WTC11 (cell line): ENCODE results near the gene IFFO2. TPM values are rescaled to one million over a fixed set of nuclear protein-coding genes. Genes with fewer than 3 reads are reported as not detected.
A peak's percentile ranks its signal among the peaks of the same experiment; 100 is the strongest.

Experiments used
- ATAC-seq: fragments of 200-7000 bp; cut with Tn5 transposase; 2 replicates; pipeline ENCODE4 v1.10.0; 2021; ENCODE audit warnings: mild to moderate bottlenecking, moderate library complexity
- CTCF ChIA-PET: fragments of 300-600 bp; sonication (Branson Sonifier 250); formaldehyde crosslinking; loops from one replicate; lab custom pipeline; 2021; ENCODE audit warnings: antibody characterized with exemption; lab: Charles Lee
- POLR2A ChIA-PET: fragments of 350-600 bp; sonication (Branson Sonifier 250); formaldehyde crosslinking; loops from one replicate; lab custom pipeline; 2021; ENCODE audit warnings: antibody characterized with exemption; lab: Charles Lee
- DNase-seq: peaks from one replicate; pipeline ENCODE4 v3.0.0; 2021; ENCODE audit warnings: low spot score
- H3K27ac Mint-ChIP-seq: 2 replicates; pipeline ENCODE4 v1.8.0; 2021; ENCODE audit warnings: mixed read lengths
- H3K27me3 Mint-ChIP-seq: 2 replicates; pipeline ENCODE4 v1.8.0; 2021; ENCODE audit warnings: low read depth, mild to moderate bottlenecking, moderate library complexity, mixed read lengths
- H3K36me3 Mint-ChIP-seq: 2 replicates; pipeline ENCODE4 v1.8.0; 2021; ENCODE audit warnings: mixed read lengths
- H3K4me1 Mint-ChIP-seq: 2 replicates; pipeline ENCODE4 v1.8.0; 2022; ENCODE audit warnings: mixed read lengths
- H3K4me3 Mint-ChIP-seq: 2 replicates; pipeline ENCODE4 v1.8.0; 2021; ENCODE audit warnings: mild to moderate bottlenecking, moderate library complexity, mixed read lengths
- H3K9me3 Mint-ChIP-seq: 2 replicates; pipeline ENCODE4 v1.8.0; 2021; ENCODE audit warnings: mixed read lengths
- CBFB ChIP-seq: sonication (generic); formaldehyde crosslinking; IDR thresholded peaks from 2 replicates; pipeline ENCODE4 v1.8.1; 2022; ENCODE audit warnings: mild to moderate bottlenecking, low read depth, missing genetic modification reagents
- CREM ChIP-seq: sonication (generic); formaldehyde crosslinking; IDR thresholded peaks from 2 replicates; pipeline ENCODE4 v1.8.1; 2022; ENCODE audit warnings: mild to moderate bottlenecking, missing genetic modification reagents, moderate library complexity
- KAT7 ChIP-seq: sonication (generic); formaldehyde crosslinking; IDR thresholded peaks from 2 replicates; pipeline ENCODE4 v1.8.1; 2023; ENCODE audit warnings: missing genetic modification reagents, mild to moderate bottlenecking, borderline replicate concordance
- SP1 ChIP-seq: sonication (generic); formaldehyde crosslinking; conservative IDR thresholded peaks from 2 replicates; pipeline ENCODE4 v1.8.1; 2022; ENCODE audit warnings: missing genetic modification reagents
- total RNA-seq: library from RNA; stranded (reverse); gene quantifications from 3 replicates; pipeline ENCODE4 v1.2.3, GENCODE V29; 2021
- TF ChIP-seq, protein P1 (sequence below): sonication (generic); formaldehyde crosslinking; IDR thresholded peaks from 2 replicates; pipeline ENCODE4 v1.8.1; 2023; ENCODE audit warnings: mild to moderate bottlenecking, missing genetic modification reagents
- TF ChIP-seq, protein P2 (sequence below): fragments of 250-450 bp; sonication (Bioruptor Pico); IDR thresholded peaks from 2 replicates; pipeline ENCODE4 v1.9.0; 2021; ENCODE audit warnings: mild to moderate bottlenecking, borderline replicate concordance
- TF ChIP-seq, protein P3 (sequence below): sonication (generic); formaldehyde crosslinking; IDR thresholded peaks from 2 replicates; pipeline ENCODE4 v1.8.1; 2023; ENCODE audit warnings: mild to moderate bottlenecking, missing genetic modification reagents, borderline replicate concordance
- TF ChIP-seq, protein P4 (sequence below): sonication (generic); formaldehyde crosslinking; IDR thresholded peaks from 2 replicates; pipeline ENCODE4 v1.8.0; 2022; ENCODE audit warnings: missing genetic modification reagents

The IFFO2 gene
- total RNA-seq, 1 experiment from 2014 or later, result 8.1 TPM

DNA sequence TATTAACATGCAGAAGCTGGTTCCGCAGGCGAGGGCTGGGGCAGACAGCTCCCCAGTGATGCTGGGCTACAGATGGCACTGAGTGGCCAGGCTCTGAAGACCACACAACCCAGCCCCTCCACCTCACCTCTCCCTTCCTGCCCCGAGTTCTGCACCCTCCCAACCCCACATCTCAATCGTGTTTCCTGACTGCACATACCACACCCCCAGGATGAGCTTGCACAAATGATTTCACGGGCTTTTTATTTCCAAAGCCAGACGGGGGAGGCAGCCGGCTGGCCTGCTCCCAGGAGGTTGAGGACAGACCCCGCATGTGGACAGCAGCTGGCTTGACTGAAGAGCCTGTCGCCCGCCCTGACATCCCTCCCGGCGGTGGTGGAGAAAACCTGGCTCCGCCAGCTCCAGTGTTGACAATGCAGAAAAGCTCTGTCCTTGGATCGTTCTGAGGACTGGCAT is 32.7 kb downstream of the IFFO2 start (continued):
- TF ChIP-seq, protein P1, sequence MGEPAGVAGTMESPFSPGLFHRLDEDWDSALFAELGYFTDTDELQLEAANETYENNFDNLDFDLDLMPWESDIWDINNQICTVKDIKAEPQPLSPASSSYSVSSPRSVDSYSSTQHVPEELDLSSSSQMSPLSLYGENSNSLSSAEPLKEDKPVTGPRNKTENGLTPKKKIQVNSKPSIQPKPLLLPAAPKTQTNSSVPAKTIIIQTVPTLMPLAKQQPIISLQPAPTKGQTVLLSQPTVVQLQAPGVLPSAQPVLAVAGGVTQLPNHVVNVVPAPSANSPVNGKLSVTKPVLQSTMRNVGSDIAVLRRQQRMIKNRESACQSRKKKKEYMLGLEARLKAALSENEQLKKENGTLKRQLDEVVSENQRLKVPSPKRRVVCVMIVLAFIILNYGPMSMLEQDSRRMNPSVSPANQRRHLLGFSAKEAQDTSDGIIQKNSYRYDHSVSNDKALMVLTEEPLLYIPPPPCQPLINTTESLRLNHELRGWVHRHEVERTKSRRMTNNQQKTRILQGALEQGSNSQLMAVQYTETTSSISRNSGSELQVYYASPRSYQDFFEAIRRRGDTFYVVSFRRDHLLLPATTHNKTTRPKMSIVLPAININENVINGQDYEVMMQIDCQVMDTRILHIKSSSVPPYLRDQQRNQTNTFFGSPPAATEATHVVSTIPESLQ (CRISPR knock-in tag), result no peak
- TF ChIP-seq, protein P2, sequence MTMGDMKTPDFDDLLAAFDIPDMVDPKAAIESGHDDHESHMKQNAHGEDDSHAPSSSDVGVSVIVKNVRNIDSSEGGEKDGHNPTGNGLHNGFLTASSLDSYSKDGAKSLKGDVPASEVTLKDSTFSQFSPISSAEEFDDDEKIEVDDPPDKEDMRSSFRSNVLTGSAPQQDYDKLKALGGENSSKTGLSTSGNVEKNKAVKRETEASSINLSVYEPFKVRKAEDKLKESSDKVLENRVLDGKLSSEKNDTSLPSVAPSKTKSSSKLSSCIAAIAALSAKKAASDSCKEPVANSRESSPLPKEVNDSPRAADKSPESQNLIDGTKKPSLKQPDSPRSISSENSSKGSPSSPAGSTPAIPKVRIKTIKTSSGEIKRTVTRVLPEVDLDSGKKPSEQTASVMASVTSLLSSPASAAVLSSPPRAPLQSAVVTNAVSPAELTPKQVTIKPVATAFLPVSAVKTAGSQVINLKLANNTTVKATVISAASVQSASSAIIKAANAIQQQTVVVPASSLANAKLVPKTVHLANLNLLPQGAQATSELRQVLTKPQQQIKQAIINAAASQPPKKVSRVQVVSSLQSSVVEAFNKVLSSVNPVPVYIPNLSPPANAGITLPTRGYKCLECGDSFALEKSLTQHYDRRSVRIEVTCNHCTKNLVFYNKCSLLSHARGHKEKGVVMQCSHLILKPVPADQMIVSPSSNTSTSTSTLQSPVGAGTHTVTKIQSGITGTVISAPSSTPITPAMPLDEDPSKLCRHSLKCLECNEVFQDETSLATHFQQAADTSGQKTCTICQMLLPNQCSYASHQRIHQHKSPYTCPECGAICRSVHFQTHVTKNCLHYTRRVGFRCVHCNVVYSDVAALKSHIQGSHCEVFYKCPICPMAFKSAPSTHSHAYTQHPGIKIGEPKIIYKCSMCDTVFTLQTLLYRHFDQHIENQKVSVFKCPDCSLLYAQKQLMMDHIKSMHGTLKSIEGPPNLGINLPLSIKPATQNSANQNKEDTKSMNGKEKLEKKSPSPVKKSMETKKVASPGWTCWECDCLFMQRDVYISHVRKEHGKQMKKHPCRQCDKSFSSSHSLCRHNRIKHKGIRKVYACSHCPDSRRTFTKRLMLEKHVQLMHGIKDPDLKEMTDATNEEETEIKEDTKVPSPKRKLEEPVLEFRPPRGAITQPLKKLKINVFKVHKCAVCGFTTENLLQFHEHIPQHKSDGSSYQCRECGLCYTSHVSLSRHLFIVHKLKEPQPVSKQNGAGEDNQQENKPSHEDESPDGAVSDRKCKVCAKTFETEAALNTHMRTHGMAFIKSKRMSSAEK (CRISPR knock-in tag), result no peak
- no peak for TF ChIP-seq SP1 (CRISPR knock-in tag)

DNA sequence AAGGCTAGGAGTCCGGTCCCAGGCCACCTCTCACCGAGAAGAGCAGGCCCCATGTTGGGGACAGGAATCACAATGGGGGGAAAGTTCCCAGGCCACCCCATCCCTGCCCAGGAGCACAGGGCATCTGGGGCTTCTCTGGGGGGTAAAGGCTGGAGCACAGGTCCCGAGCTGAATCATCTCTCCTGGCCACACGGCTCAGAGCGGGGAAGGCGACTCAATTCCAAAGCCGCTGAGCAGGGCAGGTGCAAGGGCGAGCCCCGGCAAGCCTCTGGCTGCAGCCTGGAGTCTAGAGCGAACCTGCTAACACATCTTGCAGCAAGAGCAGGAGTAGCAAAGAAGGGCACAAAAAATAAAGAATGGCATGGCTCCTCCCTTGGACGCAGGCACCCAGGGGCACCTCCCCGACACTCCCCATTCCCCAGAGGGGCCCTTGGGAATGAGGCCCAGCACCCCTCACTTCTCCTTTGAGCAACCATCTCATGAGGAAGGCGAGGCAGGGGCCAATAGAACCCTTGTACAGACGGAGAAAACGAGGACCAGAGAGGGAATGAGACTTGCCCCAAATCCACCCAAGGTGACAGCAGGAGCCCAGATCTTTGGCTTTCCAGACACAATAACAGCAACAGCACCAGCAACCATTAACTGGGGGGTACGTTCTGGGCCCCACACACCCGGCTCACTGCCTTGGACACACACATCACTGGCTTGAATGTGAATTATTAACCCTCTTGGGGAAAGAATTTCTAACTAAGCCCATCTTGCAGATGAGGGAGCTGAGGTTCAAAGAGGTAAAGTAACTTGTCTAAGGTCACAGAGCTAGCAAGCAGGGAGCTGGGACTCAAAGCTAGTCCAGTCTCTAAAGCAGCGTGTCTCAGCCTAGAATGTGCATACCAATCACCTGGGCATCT is 33.4 kb downstream of the IFFO2 start:
- Mint-ChIP-seq H3K4me1 (peaks cover 19% of the 10 kb centered on the region), H3K27ac (0 out of 2 replicates have a peak overlapping the region, but pooled peaks have one; percentile 23), H3K9me3 (no peaks in the 10 kb centered on the region), H3K36me3 (no peaks in the 10 kb centered on the region)
- DNase-seq, result no peak
- CTCF ChIA-PET, result interaction anchor here (0.8 to 5.1 kb wide), 7 partner anchors 10 to 136 kb away, joined by 3 to 71 read pairs (median 4); no protein-coding TSS in a partner anchor
- TF ChIP-seq KAT7 (CRISPR knock-in tag) (no peak), CREM (CRISPR knock-in tag) (no peak)
- TF ChIP-seq, protein P3, sequence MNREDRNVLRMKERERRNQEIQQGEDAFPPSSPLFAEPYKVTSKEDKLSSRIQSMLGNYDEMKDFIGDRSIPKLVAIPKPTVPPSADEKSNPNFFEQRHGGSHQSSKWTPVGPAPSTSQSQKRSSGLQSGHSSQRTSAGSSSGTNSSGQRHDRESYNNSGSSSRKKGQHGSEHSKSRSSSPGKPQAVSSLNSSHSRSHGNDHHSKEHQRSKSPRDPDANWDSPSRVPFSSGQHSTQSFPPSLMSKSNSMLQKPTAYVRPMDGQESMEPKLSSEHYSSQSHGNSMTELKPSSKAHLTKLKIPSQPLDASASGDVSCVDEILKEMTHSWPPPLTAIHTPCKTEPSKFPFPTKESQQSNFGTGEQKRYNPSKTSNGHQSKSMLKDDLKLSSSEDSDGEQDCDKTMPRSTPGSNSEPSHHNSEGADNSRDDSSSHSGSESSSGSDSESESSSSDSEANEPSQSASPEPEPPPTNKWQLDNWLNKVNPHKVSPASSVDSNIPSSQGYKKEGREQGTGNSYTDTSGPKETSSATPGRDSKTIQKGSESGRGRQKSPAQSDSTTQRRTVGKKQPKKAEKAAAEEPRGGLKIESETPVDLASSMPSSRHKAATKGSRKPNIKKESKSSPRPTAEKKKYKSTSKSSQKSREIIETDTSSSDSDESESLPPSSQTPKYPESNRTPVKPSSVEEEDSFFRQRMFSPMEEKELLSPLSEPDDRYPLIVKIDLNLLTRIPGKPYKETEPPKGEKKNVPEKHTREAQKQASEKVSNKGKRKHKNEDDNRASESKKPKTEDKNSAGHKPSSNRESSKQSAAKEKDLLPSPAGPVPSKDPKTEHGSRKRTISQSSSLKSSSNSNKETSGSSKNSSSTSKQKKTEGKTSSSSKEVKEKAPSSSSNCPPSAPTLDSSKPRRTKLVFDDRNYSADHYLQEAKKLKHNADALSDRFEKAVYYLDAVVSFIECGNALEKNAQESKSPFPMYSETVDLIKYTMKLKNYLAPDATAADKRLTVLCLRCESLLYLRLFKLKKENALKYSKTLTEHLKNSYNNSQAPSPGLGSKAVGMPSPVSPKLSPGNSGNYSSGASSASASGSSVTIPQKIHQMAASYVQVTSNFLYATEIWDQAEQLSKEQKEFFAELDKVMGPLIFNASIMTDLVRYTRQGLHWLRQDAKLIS (CRISPR knock-in tag), result no peak
- TF ChIP-seq, all 79 proteins: peak for 0
- ATAC-seq, result no peak
- Mint-ChIP-seq H3K27me3 (no peaks in the 10 kb centered on the region), H3K4me3 (no peak overlapping the region)
- POLR2A ChIA-PET, result no interaction called here

DNA sequence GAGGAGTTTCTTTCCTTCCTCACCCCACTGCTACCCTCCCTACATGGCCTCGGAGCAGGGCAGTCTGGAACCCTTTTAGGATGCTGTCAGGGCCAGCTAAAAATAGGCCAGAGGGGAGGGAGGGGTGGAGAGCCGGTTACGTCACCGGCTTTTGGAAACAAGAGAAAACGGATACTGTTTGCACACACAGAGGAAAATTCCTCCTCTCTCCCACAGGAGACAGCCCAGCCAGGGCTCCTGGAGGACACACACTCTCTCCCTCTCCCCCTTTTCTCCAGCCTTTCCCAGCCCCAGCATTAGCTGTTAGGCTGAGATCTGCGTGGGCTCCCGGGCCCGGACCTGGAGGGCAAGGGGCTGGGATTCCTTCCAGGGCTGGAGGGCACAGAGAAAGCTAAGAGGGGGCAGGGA is 34.2 kb downstream of the IFFO2 start:
- H3K4me3 Mint-ChIP-seq, result no peak overlapping the region

More for the DNA sequence above, 34.2 kb downstream of the IFFO2 start:
- ATAC-seq, result no peak
- CTCF ChIA-PET, result interaction anchor here (0.7 to 5.1 kb wide), 7 partner anchors 9 to 137 kb away, joined by 3 to 71 read pairs (median 4); no protein-coding TSS in a partner anchor
- no peak for DNase-seq
- no peaks in the 10 kb centered on the region for H3K9me3 Mint-ChIP-seq
- POLR2A ChIA-PET, result interaction anchor here (0.6 to 1.3 kb wide), 2 partner anchors 34 to 77 kb away, joined by 4 read pairs; partner anchors contain the start of gene IFFO2
- H3K27me3 Mint-ChIP-seq, result no peaks in the 10 kb centered on the region
- no peaks in the 10 kb centered on the region for H3K36me3 Mint-ChIP-seq
- peaks cover 13% of the 10 kb centered on the region for H3K4me1 Mint-ChIP-seq
- TF ChIP-seq, protein P4, sequence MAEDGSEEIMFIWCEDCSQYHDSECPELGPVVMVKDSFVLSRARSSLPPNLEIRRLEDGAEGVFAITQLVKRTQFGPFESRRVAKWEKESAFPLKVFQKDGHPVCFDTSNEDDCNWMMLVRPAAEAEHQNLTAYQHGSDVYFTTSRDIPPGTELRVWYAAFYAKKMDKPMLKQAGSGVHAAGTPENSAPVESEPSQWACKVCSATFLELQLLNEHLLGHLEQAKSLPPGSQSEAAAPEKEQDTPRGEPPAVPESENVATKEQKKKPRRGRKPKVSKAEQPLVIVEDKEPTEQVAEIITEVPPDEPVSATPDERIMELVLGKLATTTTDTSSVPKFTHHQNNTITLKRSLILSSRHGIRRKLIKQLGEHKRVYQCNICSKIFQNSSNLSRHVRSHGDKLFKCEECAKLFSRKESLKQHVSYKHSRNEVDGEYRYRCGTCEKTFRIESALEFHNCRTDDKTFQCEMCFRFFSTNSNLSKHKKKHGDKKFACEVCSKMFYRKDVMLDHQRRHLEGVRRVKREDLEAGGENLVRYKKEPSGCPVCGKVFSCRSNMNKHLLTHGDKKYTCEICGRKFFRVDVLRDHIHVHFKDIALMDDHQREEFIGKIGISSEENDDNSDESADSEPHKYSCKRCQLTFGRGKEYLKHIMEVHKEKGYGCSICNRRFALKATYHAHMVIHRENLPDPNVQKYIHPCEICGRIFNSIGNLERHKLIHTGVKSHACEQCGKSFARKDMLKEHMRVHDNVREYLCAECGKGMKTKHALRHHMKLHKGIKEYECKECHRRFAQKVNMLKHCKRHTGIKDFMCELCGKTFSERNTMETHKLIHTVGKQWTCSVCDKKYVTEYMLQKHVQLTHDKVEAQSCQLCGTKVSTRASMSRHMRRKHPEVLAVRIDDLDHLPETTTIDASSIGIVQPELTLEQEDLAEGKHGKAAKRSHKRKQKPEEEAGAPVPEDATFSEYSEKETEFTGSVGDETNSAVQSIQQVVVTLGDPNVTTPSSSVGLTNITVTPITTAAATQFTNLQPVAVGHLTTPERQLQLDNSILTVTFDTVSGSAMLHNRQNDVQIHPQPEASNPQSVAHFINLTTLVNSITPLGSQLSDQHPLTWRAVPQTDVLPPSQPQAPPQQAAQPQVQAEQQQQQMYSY (CRISPR knock-in tag), result no peak
- no peak for TF ChIP-seq CBFB
- H3K27ac Mint-ChIP-seq, result no peak overlapping the region
